WI38 (cell line): Measurements from ENCODE around the gene PLEKHO2.
A peak's percentile ranks its signal among the peaks of the same experiment; 100 is the strongest.
"Not testable (repeated sequence)": the region's sequence is repeated elsewhere in the genome, so short reads cannot be mapped to it uniquely, and the experiment has no call there.

Experiments used
- H3K4me3 ChIP-seq: 2 replicates; pipeline ENCODE4 v1.5.1; 2011; ENCODE audit warnings: low read depth, mild to moderate bottlenecking, control low read depth, low read length
- CTCF ChIP-seq: IDR thresholded peaks from 2 replicates; pipeline ENCODE4 v1.5.1; 2012; ENCODE audit warnings: low read depth, mild to moderate bottlenecking, control low read depth, low read length

Gene PLEKHO2, protein sequence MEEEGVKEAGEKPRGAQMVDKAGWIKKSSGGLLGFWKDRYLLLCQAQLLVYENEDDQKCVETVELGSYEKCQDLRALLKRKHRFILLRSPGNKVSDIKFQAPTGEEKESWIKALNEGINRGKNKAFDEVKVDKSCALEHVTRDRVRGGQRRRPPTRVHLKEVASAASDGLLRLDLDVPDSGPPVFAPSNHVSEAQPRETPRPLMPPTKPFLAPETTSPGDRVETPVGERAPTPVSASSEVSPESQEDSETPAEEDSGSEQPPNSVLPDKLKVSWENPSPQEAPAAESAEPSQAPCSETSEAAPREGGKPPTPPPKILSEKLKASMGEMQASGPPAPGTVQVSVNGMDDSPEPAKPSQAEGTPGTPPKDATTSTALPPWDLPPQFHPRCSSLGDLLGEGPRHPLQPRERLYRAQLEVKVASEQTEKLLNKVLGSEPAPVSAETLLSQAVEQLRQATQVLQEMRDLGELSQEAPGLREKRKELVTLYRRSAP

DNA sequence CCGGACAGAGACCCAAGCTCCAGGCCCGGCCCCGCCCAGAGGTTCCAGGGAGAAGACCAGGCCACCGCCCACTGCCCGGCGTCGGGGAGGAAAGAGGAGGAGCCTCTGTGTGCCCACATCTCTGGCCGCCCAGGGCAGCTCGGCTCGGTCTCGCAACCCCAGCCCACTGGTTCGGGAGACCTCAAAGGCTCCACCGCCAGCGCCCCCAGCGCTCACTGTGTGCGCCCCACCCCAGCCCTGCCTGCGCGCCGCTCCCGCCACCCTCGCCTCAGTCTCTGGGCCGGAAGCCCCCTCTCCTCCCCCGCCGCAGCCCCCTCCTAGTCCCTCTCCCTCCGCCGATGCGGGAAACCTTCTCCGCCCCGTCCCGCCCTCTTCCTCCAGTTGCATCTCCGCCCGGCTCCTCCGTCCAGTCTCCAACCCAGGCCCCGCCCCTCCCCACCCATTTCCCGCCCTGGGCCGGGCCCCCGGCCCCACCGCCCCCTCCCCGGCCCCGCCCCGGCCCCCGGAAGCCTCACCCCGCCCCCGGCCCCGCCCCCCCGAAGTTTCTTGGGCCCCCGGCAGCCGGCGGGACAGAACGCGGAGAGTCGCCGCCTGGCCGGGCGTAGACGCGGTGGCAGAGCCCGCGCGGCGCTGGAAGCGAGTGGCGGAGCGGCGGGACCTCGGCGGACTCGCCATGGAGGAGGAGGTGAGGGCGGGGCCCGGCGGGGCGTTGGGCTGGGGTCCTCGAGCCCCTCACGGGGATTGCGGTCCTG is at the start of gene PLEKHO2:
PLEKHO2 (plus strand) TSS at position 572 of the 752 bp plus-strand sequence; CDS start at position 674, 102 bp downstream.
- peak within 1 kb of the TSS; percentile 98 for H3K4me3 ChIP-seq
- no peak for TF ChIP-seq CTCF

- H3K4me3 ChIP-seq, result no peak overlapping the region
- no peak for TF ChIP-seq CTCF
These were observed 49.4 kb upstream of the PLEKHO2 start for GRCh38 chr15:64792282-64792681.

GRCh38 chr15:64795299-64795698 is 46.4 kb upstream of the PLEKHO2 start:
- not testable (repeated sequence) for H3K4me3 ChIP-seq

GRCh38 chr15:64795921-64796320 is 45.8 kb upstream of the PLEKHO2 start:
- H3K4me3 ChIP-seq, result not testable (repeated sequence)

DNA sequence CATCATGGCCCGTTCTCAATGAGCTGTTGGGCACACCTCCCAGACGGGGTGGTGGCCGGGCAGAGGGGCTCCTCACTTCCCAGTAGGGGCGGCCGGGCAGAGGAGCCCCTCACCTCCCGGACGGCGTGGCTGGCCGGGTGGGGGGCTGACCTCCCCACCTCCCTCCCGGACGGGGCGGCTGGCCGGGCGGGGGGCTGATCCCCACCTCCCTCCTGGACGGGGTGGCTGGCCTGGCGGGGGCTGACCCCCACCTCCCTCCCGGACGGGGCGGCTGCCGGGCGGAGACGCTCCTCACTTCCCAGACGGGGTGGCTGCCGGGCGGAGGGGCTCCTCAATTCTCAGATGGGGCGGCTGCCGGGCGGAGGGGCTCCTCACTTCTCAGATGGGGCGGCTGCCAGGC is 42.8 kb upstream of the PLEKHO2 start:
- not testable (repeated sequence) for H3K4me3 ChIP-seq

- no peak overlapping the region for H3K4me3 ChIP-seq
- TF ChIP-seq CTCF, result no peak
These were observed 41.2 kb upstream of the PLEKHO2 start for GRCh38 chr15:64800476-64800875.

DNA sequence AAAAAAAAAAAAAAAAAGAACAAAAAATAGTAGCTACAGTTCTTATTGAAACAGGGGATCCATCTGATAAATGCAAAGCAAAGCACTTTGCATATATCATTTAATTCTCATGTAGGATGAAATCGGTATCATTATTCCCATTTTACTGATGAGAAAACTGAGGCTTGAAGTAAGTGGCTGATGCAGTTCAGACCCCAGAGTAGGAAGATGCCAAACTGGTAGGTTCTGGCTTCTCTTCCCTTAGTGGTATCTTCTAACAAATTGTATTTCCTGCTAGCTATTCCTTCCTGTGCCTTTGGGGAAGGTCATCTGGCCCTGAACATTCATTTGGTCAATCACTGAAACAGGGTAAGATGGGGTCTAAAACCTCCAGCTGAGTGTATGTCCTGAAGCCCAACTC is 38.2 kb upstream of the PLEKHO2 start:
- TF ChIP-seq CTCF, result no peak
- H3K4me3 ChIP-seq, result no peak overlapping the region

- H3K4me3 ChIP-seq, result no peak overlapping the region
- no peak for TF ChIP-seq CTCF
These were observed 37.1 kb upstream of the PLEKHO2 start for GRCh38 chr15:64804619-64805018.
